Testis (tissue), 3 donors: ENCODE data around the gene GBE1. TPM values are rescaled to one million over a fixed set of nuclear protein-coding genes. Genes with fewer than 3 reads are reported as not detected.
"Not testable (repeated sequence)": the region's sequence is repeated elsewhere in the genome, so short reads cannot be mapped to it uniquely, and the experiment has no call there.

Experiments used
- DNase-seq: peaks from one replicate; pipeline ENCODE4 v3.0.0-alpha.2; 2019
- H3K27ac ChIP-seq, 2 donors: fragments of 200-600 bp; sonication (generic); one replicate each; pipeline ENCODE4 v1.5.1; 2019
- H3K27me3 ChIP-seq: fragments of 200-600 bp; sonication (generic); one replicate; pipeline ENCODE4 v1.5.1; 2019
- H3K36me3 ChIP-seq: fragments of 200-600 bp; sonication (generic); one replicate; pipeline ENCODE4 v1.5.1; 2017; ENCODE audit warnings: low read depth; ENCODE audit errors: missing control alignments
- H3K4me1 ChIP-seq: fragments of 200-600 bp; sonication (generic); one replicate; pipeline ENCODE4 v1.5.1; 2019
- H3K4me3 ChIP-seq, 2 donors: fragments of 200-600 bp; sonication (generic); one replicate each; pipeline ENCODE4 v1.5.1; 2017 to 2019
- H3K9me3 ChIP-seq: fragments of 200-600 bp; sonication (generic); one replicate; pipeline ENCODE4 v1.5.1; 2017
- POLR2A ChIP-seq: fragments of 450-650 bp; IDR thresholded peaks from one replicate; pipeline ENCODE4 v1.6.1; 2017; ENCODE audit warnings: antibody characterized with exemption, mild to moderate bottlenecking, moderate library complexity
- WGBS, 2 donors: methylation state at CpG; one replicate each; pipeline ENCODE4 v1.1.5; 2018; 5-methylcytosine and 5-hydroxymethylcytosine counted together
- intact Hi-C: fragments of 100-400 bp; cut with DNase I; formaldehyde crosslinking; loops from one replicate; pipeline ENCODE4 v1.15.1; 2023; ENCODE audit warnings: low total_unique reads
- polyA plus RNA-seq: library from polyadenylated mRNA; stranded (reverse); fragments of 350-450 nt; fragmentation: Illumina TruSeq; extraction: RNeasy Lipid Tissue Mini Kit (QIAGEN cat#74804); gene quantifications from one replicate; pipeline ENCODE4 v1.2.3, GENCODE V29; 2014; ENCODE audit warnings: low read depth, low replicate concordance; ENCODE audit not compliant: insufficient read depth
- total RNA-seq, 2 donors: library from RNA; depleted of rRNA; stranded (reverse); fragments of >200 nt; gene quantifications; one replicate each; pipeline ENCODE4 v1.2.3, GENCODE V29; 2016
- TF ChIP-seq, protein P1 (sequence below), 3 experiments: fragments of 450-650 bp in 2 of 3; fragments of 200-600 bp in 1 of 3; sonication (generic) in 1 of 3; IDR thresholded peaks; one replicate each; pipeline ENCODE4 v1.5.1; 2016 to 2019; ENCODE audit warnings: antibody characterized with exemption in 3 of 3, mild to moderate bottlenecking in 2 of 3, moderate library complexity in 1 of 3

GBE1 gene
- total and polyA plus RNA-seq, 3 donors from 2014 or later: 14.1 to 23.5 (median 19.4) TPM

DNA sequence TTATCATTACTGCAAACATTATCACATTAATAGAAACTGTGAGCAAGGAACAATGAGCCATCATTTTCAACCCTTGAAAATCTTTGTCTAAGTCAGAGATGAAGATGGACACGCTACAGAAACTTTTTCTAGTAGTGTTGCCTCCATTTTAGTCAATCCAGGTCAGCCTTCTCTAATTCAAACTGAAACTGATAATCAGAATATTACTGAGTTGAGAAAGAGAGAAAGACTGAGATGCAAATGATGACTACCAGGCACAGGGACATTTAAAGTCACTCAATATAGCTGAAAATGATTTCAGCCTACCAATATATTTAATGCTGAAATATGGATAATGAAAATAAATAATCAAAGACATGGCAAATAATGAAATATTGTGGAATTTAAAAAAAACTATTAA is 261.4 kb downstream of the GBE1 start:
- H3K36me3 ChIP-seq: no peaks in the 10 kb centered on the region
- DNase-seq: no peak
- no peak for TF ChIP-seq POLR2A
- TF ChIP-seq, protein P1, sequence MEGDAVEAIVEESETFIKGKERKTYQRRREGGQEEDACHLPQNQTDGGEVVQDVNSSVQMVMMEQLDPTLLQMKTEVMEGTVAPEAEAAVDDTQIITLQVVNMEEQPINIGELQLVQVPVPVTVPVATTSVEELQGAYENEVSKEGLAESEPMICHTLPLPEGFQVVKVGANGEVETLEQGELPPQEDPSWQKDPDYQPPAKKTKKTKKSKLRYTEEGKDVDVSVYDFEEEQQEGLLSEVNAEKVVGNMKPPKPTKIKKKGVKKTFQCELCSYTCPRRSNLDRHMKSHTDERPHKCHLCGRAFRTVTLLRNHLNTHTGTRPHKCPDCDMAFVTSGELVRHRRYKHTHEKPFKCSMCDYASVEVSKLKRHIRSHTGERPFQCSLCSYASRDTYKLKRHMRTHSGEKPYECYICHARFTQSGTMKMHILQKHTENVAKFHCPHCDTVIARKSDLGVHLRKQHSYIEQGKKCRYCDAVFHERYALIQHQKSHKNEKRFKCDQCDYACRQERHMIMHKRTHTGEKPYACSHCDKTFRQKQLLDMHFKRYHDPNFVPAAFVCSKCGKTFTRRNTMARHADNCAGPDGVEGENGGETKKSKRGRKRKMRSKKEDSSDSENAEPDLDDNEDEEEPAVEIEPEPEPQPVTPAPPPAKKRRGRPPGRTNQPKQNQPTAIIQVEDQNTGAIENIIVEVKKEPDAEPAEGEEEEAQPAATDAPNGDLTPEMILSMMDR (IDR thresholded peaks at IDR 0.05): no peak
- no peak overlapping the region for H3K4me3 ChIP-seq
- WGBS, 2 donors: 90 to 95% methylated on average over 1 of the region's 1 CpG
- H3K27me3 ChIP-seq: no peaks in the 10 kb centered on the region
- no peak overlapping the region for H3K27ac ChIP-seq
- intact Hi-C loops: no loop called here
- H3K4me1 ChIP-seq: no peaks in the 10 kb centered on the region
- H3K9me3 ChIP-seq: no peaks in the 10 kb centered on the region

DNA sequence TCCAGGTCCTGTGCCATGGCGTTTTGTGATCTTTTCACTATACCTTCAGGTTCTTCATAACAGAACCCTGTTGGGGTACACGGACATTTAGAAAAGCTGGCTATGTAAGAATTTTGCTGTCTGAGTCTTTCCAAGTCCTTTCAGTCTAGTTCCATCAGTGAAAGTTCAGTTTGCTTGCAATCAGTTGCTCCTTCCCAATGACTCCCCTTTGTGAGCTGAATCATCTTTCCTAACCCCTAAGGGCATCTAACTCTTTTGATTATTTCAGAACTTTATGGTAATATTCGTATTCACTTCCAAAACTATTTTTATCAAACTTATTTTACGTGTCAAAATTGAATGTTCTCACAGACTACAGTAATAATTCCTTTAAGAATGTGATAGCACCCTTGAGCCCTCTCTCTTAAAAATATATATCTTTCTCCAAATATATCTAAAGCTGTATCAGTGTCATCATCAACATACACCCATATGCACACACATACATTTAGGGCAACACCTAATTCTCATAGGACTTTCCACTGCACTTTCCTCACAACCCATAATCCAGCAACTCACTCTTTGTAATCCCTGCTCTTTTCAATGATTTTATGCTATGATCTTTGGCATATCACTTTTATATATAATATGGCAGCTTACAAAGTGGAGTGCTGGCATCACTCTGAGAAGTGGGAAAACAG is 263.7 kb downstream of the GBE1 start:
- Histone ChIP-seq H3K4me3 (no peak overlapping the region), H3K27ac (no peak overlapping the region), H3K9me3 (no peaks in the 10 kb centered on the region), H3K36me3 (no peaks in the 10 kb centered on the region), H3K4me1 (no peaks in the 10 kb centered on the region), H3K27me3 (no peaks in the 10 kb centered on the region)
- no peak for DNase-seq
- TF ChIP-seq, protein P1 (IDR thresholded peaks at IDR 0.05): no peak
- no peak for TF ChIP-seq POLR2A
- intact Hi-C loops: no loop called here
- WGBS, 2 donors: 88 to 94% methylated on average over 4 of the region's 4 CpGs

DNA sequence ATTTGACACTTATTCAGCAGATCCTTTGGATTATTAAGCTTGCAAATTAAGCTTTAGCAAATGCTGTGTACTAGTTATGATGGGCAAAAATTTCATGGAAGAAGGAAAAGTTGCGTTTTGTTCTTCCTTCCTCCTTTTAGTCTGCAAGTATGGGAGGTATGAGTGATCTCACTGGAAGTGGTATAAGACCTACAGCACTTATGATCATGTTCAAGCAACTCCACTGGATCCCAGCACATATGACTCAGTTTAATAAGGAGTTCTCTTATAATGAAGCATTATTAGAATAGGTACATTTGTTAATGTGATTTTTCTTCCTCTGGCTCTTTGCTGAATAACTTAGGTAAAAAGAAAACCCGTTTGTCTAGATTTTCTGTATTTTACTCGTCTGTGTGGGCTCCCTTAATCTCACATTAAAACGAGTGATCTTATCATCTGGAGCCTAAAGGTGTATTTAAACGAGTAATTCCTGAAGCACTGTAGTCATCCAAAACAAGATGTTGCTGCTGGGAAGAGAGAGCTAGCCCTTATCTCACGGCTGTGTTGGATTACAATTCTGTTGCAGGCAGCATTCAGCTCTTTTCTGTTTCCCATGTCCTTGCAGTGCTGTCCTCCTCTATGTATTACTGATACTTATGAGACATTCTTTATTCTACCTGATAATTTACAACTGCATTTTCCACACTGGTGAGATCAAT is 264.9 kb downstream of the GBE1 start:
- intact Hi-C loops: no loop called here
- no peak overlapping the region for H3K27ac ChIP-seq
- H3K27me3 ChIP-seq: no peaks in the 10 kb centered on the region
- WGBS, 2 donors: 73 to 76% methylated on average over 6 of the region's 6 CpGs
- no peaks in the 10 kb centered on the region for H3K4me1 ChIP-seq
- no peak overlapping the region for H3K4me3 ChIP-seq
- DNase-seq: no peak
- H3K36me3 ChIP-seq: no peaks in the 10 kb centered on the region
- no peaks in the 10 kb centered on the region for H3K9me3 ChIP-seq
- TF ChIP-seq, protein P1 (IDR thresholded peaks at IDR 0.05): no peak

DNA sequence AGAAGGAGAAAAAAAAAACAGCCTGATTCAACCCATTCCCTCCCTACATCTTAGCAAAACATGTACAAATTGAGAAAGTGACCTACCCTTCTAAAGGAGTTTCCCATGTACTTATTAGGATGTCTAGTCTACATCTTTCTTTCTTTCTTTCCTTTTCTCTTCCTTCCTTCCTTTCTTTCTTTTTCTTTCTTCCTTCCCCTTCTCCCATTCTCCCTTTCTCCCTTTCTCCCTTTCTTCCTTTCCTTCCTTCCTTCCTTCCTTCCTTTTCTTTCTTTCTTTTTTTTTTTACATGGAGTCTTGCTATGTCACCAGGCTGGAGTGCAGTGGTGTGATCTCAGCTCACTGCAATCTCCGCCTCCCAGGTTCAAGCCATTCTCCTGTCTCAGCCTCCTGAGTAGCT is 269.0 kb downstream of the GBE1 start:
- intact Hi-C loops, DNase-seq, H3K27ac ChIP-seq, H3K27me3 ChIP-seq, H3K4me1 ChIP-seq, H3K4me3 ChIP-seq, H3K9me3 ChIP-seq, H3K36me3 ChIP-seq: not testable (repeated sequence)
- WGBS, 2 donors: 88 to 100% methylated on average over 1 of the region's 1 CpG

DNA sequence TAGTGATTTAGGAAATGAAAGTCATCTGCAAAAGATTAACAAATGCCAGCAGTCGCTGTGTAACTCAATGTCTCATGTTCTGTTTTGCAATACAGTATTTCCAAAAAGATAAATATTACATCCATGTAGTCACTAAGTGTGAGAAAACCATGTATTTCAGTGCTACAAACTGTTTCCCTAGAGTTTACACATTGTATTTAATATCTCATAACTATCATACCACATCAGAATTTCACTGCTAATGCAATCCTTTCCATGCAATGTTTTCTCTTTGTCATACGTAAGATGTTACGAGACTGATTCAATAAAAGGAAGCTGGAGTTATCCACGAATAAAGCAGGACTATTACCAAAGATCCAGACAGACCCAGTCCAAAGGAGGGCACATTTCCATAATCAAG is 269.4 kb downstream of the GBE1 start:
- 76 to 77% methylated on average over 4 of the region's 4 CpGs for WGBS, 2 donors
- intact Hi-C loops: no loop called here
- H3K9me3 ChIP-seq: no peaks in the 10 kb centered on the region

More for the DNA sequence above, 269.4 kb downstream of the GBE1 start:
- no peak overlapping the region for H3K4me3 ChIP-seq
- H3K4me1 ChIP-seq: no peaks in the 10 kb centered on the region
- H3K36me3 ChIP-seq: no peaks in the 10 kb centered on the region
- TF ChIP-seq POLR2A: no peak
- TF ChIP-seq, protein P1 (IDR thresholded peaks at IDR 0.05): no peak
- no peaks in the 10 kb centered on the region for H3K27me3 ChIP-seq
- no peak for DNase-seq
- H3K27ac ChIP-seq: no peak overlapping the region
